AG10803 (cell line): Measurements from ENCODE around the gene DENND1A.
"Not testable (repeated sequence)": the region's sequence is repeated elsewhere in the genome, so short reads cannot be mapped to it uniquely, and the experiment has no call there.

Experiments used
- DNase-seq: peaks from one replicate; pipeline ENCODE4 v3.0.0; 2010; ENCODE audit warnings: low read depth
- H3K4me3 ChIP-seq: 2 replicates; pipeline ENCODE4 v1.5.1; 2011; ENCODE audit warnings: mild to moderate bottlenecking, low read length, control low read depth
- TF ChIP-seq, protein P1 (sequence below): conservative IDR thresholded peaks from 2 replicates; pipeline ENCODE4 v1.5.1; 2011; ENCODE audit warnings: mild to moderate bottlenecking, low read length, control low read depth, inconsistent platforms

DENND1A gene, protein sequence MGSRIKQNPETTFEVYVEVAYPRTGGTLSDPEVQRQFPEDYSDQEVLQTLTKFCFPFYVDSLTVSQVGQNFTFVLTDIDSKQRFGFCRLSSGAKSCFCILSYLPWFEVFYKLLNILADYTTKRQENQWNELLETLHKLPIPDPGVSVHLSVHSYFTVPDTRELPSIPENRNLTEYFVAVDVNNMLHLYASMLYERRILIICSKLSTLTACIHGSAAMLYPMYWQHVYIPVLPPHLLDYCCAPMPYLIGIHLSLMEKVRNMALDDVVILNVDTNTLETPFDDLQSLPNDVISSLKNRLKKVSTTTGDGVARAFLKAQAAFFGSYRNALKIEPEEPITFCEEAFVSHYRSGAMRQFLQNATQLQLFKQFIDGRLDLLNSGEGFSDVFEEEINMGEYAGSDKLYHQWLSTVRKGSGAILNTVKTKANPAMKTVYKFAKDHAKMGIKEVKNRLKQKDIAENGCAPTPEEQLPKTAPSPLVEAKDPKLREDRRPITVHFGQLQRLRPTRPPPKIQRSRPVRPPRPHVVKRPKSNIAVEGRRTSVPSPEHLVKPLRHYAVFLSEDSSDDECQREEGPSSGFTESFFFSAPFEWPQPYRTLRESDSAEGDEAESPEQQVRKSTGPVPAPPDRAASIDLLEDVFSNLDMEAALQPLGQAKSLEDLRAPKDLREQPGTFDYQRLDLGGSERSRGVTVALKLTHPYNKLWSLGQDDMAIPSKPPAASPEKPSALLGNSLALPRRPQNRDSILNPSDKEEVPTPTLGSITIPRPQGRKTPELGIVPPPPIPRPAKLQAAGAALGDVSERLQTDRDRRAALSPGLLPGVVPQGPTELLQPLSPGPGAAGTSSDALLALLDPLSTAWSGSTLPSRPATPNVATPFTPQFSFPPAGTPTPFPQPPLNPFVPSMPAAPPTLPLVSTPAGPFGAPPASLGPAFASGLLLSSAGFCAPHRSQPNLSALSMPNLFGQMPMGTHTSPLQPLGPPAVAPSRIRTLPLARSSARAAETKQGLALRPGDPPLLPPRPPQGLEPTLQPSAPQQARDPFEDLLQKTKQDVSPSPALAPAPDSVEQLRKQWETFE

DNA sequence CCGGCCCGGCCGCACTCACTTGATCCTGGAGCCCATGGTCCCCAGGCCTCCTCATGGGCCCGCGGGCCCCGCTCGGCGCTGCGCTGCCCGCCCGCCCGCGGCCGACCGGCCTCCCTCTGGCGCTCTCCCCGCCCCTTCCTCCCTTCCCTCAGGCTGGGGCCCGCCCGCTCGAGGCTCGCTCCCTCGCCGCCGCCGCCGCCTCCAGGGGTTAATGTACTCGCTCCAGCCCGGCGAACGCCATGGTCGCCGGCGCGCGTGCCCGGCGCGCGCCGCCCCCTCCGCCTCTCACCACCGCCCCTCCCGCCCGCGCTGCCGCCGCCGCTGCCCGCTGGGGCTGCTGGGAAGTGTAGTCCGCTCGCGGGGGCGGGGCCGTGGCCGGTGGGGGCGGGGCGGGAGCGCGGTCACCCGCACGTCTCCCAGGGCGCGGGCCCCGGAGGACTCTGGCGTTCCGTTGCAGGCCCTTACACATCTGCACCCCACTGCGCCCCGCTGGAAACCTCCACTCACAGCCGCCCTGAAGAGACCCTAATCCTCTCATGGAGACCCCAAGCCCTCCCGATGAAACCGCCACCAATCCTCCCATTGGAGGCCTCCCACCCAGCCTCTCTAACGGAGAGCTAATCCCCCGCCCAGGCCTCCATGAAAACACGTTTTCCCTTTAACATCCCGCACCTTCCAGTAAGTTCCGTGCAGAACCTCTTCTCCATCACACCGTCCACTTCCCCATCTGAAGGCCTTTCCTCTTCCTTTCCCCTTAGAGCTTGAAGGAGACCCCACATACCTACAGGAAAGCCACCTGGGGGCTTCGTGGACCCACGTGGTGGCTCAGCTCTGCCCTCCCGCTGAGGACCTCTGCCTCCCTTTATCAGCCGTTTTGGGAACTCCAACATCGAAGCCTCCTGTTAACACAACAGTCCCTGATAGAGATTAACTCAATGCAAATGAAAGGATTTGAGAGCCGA, at the start of gene DENND1A:
Gene DENND1A (minus strand): TSS at position 257 of the 962 bp plus-strand sequence. CDS start 221 bp downstream, at position 36.
- peak; percentile 86 for DNase-seq
- TF ChIP-seq, protein P1, sequence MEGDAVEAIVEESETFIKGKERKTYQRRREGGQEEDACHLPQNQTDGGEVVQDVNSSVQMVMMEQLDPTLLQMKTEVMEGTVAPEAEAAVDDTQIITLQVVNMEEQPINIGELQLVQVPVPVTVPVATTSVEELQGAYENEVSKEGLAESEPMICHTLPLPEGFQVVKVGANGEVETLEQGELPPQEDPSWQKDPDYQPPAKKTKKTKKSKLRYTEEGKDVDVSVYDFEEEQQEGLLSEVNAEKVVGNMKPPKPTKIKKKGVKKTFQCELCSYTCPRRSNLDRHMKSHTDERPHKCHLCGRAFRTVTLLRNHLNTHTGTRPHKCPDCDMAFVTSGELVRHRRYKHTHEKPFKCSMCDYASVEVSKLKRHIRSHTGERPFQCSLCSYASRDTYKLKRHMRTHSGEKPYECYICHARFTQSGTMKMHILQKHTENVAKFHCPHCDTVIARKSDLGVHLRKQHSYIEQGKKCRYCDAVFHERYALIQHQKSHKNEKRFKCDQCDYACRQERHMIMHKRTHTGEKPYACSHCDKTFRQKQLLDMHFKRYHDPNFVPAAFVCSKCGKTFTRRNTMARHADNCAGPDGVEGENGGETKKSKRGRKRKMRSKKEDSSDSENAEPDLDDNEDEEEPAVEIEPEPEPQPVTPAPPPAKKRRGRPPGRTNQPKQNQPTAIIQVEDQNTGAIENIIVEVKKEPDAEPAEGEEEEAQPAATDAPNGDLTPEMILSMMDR: no peak
- peak within 1 kb of the TSS; percentile 77 for H3K4me3 ChIP-seq

DNA sequence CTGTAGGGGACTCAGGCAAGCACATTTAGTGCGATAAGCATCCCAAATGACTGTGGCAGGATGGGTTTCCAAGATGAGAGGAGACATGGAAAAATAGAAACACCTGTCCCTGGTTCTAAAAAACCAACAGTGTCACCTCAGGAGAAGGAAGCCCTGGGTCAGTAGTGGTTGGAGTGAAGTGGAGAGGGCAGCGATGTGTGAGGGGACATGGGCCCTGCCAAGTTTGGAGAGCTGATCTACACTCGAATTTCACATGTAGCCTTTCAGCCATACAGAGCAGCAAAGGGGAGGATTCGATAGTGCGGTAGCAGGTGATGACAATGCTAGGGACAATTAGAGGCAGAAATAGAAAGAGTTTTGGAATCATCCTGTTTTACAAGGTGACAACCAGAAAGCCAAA, 49.1 kb upstream of the DENND1A start:
- no peak overlapping the region for H3K4me3 ChIP-seq
- TF ChIP-seq, protein P1: no peak
- no peak for DNase-seq

DNA sequence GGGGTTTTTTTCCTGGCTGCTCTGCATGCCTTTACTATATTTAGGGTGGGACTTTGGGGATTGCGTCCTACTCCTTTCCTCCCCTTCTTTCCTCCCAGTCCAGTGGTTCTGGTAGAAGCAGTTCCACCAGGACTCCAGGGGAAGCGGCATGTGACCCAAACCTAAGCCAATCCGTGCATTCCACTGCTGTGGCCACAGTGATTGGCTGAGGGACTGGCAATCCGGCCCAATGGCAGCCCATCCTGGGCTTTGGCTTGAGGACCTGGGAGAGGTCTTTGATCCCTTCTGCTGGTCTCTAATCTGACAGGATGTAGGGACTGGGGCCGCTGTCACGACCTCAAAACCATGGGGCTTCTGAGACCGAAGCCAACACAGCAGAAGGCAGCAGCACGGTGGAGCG, 46.7 kb upstream of the DENND1A start:
- not testable (repeated sequence) for DNase-seq, H3K4me3 ChIP-seq

DNA sequence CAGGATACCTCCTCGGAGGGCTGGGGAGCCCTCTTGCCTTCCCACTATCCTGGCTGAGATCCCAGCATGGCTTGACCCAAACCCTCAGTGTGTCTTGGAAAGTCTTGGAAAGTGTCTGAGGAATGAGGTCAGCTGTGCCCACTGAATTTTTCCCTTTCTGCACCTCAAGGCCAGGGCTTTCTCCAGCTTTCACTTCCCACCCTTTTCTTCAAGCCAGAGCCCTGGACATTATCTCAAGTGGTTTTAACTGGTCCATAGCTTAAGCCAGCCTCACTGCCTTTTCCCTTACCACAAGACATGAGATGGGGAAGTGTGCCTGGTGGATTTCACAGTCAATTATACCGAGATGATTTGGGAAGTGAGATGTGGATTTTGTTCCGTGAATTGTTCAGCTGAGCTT, 45.9 kb upstream of the DENND1A start:
- H3K4me3 ChIP-seq: no peak overlapping the region
- DNase-seq: no peak
- TF ChIP-seq, protein P1: no peak

DNA sequence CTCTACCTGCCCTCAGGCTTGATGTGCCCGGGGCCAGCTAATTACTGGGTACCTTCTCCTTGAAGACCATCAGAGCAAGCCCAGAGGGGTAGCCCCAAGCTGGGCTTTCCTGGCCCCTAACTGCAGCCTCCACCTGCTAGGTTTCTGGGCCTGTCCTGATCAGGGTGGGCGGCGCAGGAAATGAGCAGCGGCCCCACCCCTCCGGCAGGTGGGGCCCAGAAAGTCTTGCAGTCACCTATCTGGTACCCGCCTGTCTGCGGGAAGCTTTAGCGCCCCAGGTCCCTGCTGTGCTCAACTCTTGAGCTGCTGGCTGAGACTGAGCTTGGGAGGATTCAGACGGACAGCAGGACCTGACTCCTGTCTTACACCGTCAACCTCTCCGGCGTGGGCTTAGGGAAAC, 44.5 kb upstream of the DENND1A start:
- DNase-seq: no peak
- TF ChIP-seq, protein P1: no peak
- no peak overlapping the region for H3K4me3 ChIP-seq

DNA sequence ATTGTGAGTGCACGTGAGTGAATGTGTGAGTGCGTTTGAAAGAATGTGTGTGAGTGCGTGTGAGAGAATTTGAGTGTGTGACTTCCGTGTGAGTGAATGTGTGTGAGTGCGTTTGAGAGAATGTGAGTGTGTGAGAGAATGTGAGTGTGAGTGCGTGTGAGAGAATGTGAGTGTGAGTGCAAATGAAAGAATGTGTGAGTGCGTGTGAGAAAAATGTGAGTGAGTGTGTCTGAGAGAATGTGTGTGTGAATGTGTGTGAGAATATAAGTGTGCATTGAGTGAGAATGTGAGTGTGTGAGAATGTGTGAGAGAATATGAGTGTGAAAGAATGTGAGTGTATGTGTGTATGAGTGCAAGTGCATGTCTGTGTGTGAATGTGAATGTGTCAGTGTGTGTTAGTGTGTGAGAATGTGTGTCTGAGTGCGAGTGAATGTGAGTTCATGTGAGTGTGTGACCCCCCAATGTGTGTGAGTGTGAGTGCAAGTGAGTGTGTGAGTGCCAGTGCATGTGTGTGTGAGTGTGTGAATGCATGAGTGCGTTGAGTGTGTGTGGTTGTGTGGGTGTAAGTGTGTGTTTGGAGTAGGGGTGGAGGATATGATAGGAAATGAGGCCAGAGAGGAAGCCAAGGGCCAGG, 43.8 kb upstream of the DENND1A start:
- H3K4me3 ChIP-seq: no peak overlapping the region
- no peak for DNase-seq
- TF ChIP-seq, protein P1: no peak
